ENCODE data around the gene KLHL24.
A peak's percentile ranks its signal among the peaks of the same experiment; 100 is the strongest.
"Not testable (repeated sequence)": the region's sequence is repeated elsewhere in the genome, so short reads cannot be mapped to it uniquely, and the experiment has no call there.

KLHL24 gene

DNA sequence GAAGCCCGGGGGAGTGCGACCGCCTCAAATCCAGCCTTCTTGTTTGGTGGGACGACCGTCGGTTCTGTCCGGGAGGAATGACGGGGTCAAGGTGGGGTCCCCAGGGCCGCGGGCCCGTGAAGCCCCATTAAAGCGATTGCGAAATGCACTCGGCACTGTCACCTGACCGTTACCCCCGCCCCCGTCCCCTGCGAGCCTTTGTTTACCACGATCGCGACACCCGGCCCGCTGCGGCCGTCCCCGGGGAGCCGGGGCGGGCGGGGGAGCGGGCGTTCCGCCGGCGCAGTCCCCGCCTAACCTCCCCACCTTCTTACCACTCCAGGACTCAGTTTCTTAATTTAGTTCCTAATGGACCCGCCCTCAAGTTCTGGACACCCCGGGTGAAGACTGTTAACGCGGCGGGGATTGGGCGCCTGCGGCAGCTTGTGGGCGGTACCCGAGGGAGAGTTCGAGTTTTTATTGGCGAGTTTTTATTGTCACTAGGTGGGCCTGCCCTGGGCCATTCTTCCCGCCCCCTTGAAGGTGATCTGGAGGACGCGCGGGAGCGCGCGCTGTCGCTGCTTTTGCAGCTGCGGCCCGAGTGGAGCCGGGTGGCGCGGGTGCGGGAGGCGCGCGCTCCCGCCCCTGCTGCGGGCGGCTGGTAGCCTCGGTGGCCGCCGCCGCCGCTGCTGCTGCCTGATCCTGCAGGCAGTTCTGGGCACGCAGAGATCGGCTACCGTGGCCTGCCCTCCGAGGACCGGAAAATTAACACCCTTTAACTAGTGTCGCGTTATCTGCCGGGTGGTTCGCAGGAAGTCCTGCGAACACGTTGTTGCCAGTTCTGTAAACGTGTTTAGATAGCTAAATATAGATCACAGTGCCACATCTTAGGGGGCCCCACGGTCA is 1.0 kb downstream of the KLHL24 start:
- peak; percentile 96 for DNase-seq (ENCODE audit: low spot score)

DNA sequence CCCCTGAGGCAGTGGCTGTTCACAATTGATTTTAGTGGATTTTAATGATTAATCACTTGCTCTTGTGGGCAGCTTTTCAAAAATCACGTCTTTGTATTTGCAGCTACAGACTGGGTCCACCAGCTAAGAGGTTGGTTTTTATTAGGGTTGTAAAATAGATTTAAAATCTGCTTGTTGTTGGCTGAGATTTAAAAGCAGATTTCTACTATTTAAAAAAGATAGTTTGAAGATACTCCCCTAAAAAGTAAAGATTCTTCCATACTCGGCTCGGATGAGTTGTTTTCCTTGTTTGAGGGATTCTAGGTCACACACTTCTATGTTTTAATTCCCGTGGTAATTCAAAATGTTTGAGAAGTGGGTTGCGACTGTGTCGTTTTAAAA is 1.7 kb downstream of the KLHL24 start:
- no peak for DNase-seq (ENCODE audit: low spot score)

DNA sequence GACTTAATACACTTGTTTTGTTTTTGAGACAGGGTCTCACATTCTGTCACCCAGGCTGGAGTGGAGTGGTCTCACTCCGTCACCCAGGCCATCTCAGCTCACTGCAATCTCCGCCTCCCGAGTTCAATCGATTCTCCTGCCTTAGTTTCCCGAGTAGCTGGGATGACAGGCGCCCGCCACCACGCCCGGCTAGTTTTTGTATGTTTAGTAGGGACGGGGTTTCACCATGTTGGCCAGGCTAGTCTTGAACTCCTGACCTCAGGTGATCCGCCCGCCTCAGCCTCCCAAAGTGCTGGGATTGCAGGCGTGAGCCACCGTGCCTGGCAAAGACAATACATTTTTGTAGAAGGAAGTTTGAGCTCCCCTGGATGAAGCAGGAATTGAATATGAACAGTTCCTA is 2.2 kb downstream of the KLHL24 start:
- DNase-seq (ENCODE audit: low spot score): not testable (repeated sequence)

DNA sequence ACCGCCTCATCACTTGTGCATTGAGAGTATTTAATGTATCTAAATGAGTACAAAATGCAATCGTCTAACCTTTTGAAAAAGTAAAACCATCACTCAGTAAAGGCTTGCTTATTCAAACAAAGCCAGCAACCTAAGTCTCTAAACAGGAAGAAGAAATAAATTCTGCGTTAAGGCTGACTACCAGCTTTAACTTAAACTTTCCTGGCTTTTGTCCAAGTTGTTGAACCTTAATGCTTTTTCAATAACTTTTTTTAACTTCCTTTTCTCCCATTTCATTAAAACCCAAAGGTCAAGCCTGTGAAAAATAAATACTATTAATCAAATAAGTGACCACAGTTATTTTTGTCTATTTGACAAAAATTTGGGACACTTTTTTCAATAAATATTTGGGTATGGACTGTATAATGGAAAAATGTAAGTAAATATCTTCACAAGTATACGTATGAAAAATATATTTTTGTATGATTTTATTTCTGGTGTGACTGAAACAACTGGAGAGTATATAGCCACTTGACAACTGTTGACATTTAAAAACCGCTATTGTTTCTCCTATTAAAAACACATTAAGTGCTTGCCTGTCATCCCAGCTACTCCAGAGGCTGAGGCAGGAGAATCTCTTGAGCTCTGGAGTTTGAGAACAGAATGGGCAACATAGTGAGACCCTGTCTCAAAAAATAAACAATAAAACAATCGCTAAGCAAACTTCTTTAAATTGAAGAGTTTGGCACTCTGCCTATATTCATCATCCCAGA is 2.9 kb downstream of the KLHL24 start:
- no peak for DNase-seq (ENCODE audit: low spot score)

DNA sequence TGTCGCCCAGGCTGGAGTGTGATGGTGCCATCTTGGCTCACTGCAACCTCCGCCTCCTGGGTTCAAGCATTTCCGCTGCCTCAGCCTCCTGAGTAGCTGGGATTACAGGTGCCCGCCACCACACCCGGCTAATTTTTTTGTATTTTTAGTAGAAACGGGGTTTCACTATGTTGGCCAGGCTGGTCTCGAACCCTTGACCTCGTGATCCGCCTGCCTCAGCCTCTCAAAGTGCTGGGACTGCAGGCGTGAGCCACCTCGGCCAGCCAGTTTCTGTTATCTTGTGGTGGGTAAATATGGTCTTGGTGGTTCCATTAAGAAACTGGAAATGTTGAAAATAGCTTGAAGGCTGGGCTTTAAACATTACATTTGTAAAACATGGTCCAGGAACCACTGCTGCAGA is 5.2 kb downstream of the KLHL24 start:
- DNase-seq (ENCODE audit: low spot score): not testable (repeated sequence)

DNA sequence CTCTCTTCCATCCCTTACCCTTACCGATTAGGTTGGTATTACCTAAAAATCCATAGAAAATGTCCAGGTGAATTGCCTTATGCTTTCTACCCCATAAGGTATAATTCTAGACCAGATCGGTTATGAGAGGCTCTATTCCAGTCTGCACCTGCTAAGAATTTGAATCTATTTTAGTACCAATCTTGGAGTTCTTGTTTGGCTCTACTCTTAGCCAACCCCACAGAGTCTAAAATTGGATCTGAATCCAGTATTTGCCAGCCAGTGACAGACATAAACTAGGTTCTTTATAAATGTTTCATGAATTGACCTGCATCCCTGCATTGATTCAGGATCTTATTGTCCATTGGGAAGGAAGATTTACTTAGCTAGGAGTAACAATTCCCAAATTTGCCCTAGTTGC is 6.5 kb downstream of the KLHL24 start:
- DNase-seq (ENCODE audit: low spot score): no peak

DNA sequence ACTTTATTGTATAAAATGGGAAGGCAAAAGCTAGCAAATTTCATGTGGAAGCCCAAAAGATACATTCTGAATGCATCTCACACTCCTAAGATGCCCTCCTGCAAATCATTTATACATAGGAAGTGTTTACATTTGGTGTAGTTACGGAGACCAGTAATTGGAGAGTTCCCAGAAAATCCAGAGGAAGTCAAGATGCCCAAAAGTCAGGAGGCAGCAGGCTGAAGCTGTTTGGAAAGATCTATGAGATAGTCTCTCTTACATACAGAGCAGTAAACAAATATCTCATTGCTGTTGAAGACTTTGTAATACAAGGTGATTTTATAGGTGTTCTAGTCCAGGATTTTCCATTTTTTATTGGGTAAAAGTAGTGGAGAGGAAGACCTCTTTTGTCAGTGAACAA is 8.8 kb downstream of the KLHL24 start:
- DNase-seq (ENCODE audit: low spot score): no peak

DNA sequence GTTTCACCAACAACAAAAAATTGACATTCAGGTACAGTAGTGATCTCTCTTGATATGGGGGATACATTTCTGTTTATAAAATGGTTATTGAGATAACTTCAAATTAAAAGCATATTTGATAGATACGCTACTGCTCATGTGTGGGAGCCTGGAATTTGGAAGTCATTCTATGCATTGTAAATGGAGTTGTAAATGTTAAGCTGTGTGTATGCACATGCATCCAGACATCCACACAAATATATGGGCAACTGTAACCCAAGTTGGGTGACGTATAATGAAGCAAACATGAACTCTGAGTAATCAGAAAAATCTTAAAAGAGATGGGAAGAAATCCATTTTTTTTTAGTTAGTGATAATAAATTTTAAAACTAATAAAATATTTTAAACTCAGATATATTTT is 9.8 kb downstream of the KLHL24 start:
- no peak for DNase-seq (ENCODE audit: low spot score)

DNA sequence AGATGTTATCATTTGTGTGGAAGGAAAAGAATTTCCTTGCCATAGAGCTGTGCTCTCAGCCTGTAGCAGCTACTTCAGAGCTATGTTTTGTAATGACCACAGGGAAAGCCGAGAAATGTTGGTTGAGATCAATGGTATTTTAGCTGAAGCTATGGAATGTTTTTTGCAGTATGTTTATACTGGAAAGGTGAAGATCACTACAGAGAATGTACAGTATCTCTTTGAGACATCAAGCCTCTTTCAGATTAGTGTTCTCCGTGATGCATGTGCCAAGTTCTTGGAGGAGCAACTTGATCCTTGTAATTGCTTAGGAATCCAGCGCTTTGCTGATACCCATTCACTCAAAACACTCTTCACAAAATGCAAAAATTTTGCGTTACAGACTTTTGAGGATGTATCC is 15.1 kb downstream of the KLHL24 start:
- no peak for DNase-seq (ENCODE audit: low spot score)

DNA sequence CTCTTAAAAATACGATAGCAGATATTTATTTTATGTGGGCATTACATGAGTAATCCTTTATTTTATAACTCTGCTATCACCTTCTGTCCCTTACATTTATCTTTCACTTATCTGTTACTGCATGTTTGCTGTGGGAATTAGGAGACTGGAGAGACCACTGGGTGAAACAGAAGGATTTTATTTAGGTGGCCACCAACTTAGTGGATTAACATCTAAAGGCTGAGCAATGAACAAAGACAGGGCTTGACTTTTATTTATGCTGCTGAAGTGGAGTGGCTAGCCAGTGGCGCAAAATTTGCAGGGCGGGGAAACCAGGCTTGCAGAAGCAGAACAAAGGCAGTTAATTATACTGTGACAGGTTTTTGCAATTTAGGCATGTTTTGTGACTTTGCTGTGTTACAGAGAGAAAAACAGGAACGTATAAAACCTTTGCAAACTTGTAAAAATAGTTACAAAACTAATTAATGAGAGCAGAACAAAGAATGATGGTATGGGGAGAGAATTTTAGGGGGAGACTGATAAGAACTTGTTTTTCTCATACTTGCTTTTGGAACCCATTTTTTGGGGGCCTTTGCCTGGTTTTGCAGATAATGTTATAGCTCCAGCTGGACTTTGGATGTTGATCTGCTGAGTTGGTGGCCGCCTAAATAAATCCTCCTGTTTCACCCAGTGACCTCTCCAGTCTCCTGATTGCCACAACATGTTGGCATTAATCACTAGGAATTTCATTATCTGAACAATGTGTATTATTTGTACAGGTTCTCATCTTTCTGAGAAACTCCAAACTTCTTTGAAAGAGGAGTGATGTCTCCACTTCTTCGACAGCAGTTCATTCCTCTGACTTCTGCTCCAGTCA is 18.0 kb downstream of the KLHL24 start:
- DNase-seq (ENCODE audit: low spot score): no peak

DNA sequence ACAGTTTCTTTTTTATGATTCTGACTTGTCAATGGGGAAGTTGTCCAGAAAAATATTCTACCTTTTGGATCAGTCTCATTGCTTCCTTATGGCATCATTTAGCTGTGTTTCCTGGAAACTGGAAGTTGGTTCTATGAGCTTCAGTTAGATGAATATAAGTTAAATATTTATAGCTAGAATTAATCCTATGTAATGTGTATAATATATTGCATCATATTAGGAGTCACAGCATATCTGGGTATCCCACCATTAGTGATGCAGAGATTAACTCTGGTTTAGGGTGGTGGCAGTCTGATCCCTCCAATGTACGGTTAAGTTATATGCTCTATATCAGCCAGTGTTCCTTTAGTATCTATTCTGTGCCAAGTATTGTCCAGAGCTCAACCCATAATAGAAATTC is 19.3 kb downstream of the KLHL24 start:
- DNase-seq (ENCODE audit: low spot score): no peak

DNA sequence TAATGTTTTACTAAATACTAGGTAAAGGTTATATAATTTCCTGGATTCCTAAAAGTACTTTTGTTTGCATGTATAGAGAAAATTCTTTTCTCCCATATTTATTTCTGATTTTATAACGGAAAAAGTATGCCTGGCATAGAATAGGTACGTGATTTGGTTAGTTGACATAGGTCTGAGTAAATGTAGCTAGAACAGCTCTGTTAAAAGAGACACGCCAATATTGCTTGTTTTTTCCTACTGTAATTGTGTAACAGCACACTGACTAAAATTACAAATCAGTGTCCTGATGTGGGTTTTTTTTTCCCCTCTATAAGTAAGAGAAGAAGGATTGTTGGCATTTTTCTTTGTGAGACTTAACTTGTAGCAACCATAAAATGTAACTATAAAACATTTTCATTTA is 26.7 kb downstream of the KLHL24 start:
- no peak for DNase-seq (ENCODE audit: low spot score)

DNA sequence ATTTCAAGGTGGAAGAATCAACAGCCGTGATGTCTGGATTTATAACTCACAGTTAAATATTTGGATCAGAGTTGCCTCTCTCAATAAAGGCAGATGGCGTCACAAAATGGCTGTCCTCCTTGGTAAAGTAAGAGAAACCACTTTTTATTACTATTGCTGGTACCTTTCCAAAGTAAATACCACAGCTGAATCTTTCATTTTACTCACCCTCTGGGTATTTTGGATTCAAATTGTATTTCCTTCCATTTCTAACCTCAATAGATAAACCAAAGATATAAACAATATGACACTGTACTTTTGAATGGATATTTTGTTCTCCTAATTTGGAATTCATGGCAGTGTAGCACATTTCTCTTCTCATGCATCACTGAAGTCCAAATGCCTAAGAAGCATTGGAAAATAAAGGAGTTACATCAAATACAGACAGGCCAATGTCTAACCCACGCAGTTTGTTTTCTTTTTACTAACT is 29.5 kb downstream of the KLHL24 start:
- DNase-seq (ENCODE audit: low spot score): no peak

DNA sequence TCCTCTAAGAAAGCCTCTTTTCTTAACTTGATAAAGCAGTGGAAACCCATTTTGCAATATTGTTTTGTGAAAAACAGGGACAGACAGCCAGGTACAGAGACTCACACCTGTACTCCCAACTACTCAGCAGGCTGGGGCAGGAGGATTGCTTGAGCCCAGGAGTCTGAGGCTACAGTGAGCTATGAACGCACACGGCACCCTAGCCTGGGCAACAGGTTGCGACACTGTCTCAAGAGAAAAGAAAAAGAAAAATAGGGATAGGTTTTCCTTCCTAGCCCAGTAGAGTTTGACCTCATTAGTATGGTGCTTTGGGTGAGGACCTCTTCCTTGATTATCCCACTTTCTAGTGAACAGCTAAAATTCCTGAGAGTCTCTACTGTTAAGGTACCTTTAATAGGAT is 44.6 kb downstream of the KLHL24 start:
- DNase-seq (ENCODE audit: low spot score): no peak

DNA sequence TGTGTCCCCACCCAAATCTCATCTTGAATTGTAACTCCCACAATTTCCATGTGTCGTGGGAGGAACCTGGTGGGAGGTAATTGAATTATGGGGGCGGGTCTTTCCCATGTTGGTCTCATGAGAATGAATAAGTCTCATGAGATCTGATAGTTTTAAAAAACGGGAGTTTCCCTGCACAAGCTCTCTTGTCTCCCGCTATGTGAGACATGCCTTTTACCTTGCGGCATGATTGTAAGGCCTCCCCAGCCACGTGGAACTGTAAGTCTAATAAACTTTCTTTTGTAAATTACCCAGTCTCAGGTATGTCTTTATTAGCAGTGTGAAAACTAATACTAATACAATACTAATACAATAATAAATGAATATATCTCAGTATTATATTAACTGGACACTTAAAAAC is 52.3 kb downstream of the KLHL24 start:
- no peak for DNase-seq (ENCODE audit: low spot score)

DNA sequence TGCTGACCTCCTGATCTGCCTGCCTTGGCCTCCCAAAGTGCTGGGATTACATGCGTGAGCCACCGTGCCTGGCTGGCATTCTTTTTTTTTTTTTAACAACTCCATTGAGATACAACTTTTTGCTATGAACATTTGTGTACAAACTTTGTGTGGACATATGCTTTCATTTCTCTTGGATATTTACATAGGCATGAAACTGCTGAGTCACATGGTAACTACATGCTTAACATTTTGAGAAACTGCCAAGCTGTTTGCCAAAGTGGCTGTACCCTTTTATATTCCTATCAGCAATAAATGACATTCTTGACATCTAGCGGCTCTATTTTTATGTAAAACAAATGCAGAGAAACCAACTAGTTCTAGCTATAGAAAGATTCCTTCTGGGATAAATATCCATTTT is 53.5 kb downstream of the KLHL24 start:
- DNase-seq (ENCODE audit: low spot score): no peak

DNA sequence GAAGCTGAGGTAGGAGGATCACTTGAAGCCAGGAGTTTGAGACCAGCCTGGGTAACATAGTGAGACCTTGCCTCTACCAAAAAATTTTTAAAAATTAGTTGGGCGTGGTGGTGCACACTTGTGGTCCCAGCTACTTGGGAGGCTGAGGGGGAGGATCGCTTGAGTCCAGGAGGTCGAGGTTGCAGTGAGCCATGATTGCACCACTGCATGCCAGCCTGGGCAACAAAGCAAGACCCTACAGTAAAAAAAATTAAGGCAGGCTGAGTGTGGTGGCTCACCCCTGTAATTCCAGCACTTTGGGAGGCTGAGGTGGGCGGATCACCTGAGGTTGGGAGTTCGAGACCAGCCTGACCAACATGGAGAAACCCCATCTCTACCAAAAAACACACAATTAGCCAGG is 54.2 kb downstream of the KLHL24 start:
- DNase-seq (ENCODE audit: low spot score): not testable (repeated sequence)

DNA sequence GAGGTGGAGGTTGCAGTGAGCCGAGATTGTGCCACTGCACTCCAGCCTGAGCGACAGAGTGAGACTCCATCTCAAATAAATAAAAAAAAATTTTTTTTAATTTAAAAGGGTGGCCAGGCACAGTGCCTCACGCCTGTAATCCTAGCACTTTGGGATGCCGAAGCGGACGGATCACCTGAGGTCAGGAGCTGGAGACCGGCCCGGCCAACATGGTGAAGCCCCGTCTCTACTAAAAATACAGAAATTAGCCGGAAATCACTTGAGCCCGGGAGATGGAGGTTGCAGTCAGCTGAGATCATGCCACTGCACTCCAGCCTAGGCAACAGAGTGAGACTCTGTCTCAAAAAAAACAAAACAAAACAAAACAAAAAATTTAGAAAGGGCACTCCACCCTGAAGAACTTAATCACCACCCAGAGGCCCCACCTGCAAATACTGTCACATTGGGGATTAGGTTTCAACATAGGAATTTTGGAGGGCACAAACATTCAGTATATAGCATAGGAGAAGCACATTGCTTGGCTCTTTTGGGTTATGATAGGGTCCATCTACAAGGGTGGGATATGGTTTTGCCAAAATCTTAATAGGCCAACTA is 55.1 kb downstream of the KLHL24 start:
- DNase-seq (ENCODE audit: low spot score): no peak

DNA sequence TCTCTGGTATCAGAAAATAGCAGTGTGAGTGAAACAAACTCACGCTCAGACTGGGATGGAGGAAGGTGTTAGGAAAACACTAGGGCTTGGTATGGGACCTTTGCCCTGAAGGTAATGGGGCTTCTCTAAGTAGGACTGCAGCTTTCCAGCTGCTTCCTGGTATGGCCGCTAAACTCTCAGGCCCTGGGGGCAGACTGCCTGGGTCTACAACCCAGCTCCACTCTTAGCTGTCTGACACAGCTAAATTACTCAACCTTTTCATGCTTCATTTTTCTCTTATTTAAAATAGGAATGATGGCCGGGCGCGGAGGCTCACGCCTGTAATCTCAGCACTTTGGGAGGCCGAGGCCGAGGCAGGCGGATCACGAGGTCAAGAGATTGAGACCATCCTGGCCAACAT is 57.0 kb downstream of the KLHL24 start:
- no peak for DNase-seq (ENCODE audit: low spot score)

DNA sequence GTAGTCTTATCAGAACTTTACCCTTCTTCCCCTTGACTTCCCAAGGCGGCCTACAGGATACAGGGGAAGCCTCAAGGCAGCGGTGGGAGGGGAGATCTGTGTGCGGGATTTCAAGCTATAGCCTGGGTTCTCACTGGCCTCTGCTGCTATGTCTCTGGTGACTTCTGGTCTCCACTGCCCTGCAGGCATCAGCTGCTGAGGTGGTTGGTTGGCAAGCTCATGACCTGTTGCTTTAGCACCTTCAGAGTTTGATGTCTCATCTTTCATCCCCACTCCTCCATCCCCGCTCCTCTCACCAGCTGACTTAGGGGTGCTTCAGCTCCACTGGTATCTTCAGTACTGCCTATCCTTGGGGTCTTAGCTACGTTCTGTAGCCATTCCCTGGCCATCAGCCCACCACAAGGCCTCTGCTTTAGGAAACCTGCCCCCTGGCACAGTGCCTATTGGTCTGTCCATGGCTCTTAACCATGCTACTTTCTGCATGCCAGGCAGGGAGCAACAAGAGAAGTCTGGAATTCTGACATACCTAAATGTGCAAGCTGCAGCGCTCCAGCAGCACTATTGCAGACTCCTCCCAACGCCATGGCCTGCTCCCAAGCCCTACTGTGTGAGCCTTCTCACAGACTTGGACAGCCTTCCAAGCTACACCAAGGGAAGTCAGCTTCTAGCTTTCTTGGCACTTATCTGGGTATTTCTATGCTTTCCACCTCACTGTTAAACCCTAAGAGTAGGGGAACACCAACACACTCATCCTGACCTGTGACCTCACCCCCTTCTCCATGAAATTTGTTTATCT is 60.3 kb downstream of the KLHL24 start:
- DNase-seq (ENCODE audit: low spot score): no peak

DNA sequence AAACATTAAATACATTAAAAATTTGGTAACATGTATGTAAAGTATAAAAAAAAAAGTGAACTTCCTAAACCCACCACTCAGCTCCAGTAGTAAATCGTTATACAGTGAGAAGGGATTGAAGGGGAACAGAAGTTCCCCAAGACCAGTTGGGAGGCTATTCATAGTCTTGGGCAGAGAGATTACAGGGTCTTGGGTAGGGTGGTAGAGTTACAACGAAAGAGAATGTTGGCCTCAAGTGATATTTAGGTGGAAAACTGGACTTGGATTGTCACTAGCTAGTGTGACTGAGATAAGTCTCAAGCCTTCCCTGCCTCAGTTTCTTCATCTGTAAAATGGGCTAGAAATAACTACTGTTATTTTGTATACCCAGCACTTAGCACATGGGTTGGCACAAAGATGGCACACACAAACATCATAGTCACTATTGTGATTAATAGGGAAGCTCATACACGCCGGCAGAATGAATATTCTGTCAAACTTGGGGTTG is 61.7 kb downstream of the KLHL24 start:
- DNase-seq (ENCODE audit: low spot score): no peak

Data from activated CD4-positive, alpha-beta T cell treated with anti-CD3 and anti-CD28 coated beads, Interleukin-2, Interleukin-4, amounts not matched to agents 100 ng/mL and 50 ng/mL, durations not matched to agents 16 hours and 8 hours (primary cell).